GM23248 (cell line): ENCODE data around the gene AAMDC.

Source experiments
- EZH2 ChIP-seq: fragments of 200-600 bp; sonication (generic); IDR thresholded peaks from 2 replicates; pipeline ENCODE4 v1.6.1; 2018; ENCODE audit warnings: antibody characterized with exemption, mild to moderate bottlenecking; ENCODE audit not compliant: insufficient read depth, poor library complexity, severe bottlenecking
- EZH2phosphoT487 ChIP-seq: fragments of 200-600 bp; sonication (generic); IDR thresholded peaks from 2 replicates; pipeline ENCODE4 v1.6.1; 2018; ENCODE audit warnings: antibody characterized with exemption, moderate library complexity, mild to moderate bottlenecking, low read depth; ENCODE audit not compliant: insufficient read depth

- TF ChIP-seq EZH2 (no peak), EZH2phosphoT487 (no peak)
Measured at GRCh38 chr11:77806993-77807392, 14.0 kb upstream of the AAMDC start.
